Activated CD8-positive, alpha-beta T cell treated with anti-CD3 and anti-CD28 coated beads for 36 hours (primary cell): ENCODE measurements around the gene EHD1. TPM values are rescaled to one million over a fixed set of nuclear protein-coding genes. Genes with fewer than 3 reads are reported as not detected.

Experiments used
- ATAC-seq: fragments of 200-7000 bp; cut with Tn5 transposase; one replicate; pipeline ENCODE4 v1.10.0; 2021; ENCODE audit warnings: mild to moderate bottlenecking, moderate library complexity
- CTCF ChIA-PET: fragments of 350-600 bp; sonication (Branson Sonifier 250); formaldehyde crosslinking; loops from one replicate; lab custom pipeline; 2021; ENCODE audit warnings: antibody characterized with exemption; lab: Charles Lee
- POLR2A ChIA-PET: fragments of 350-600 bp; sonication (Branson Sonifier 250); formaldehyde crosslinking; loops from one replicate; lab custom pipeline; 2021; ENCODE audit warnings: antibody characterized with exemption; lab: Charles Lee
- DNase-seq: peaks from one replicate; pipeline ENCODE4 v3.0.0-alpha.2; 2020
- H3K27ac Mint-ChIP-seq: one replicate; pipeline ENCODE4 v1.8.0; 2021; ENCODE audit warnings: mild to moderate bottlenecking, mixed read lengths
- H3K27me3 Mint-ChIP-seq: one replicate; pipeline ENCODE4 v1.8.0; 2021; ENCODE audit warnings: mixed read lengths
- H3K36me3 Mint-ChIP-seq: one replicate; pipeline ENCODE4 v1.8.0; 2021; ENCODE audit warnings: low read depth, mixed read lengths
- H3K4me1 Mint-ChIP-seq: one replicate; pipeline ENCODE4 v1.8.0; 2021; ENCODE audit warnings: low read depth, mixed read lengths
- H3K4me3 Mint-ChIP-seq: one replicate; pipeline ENCODE4 v1.8.0; 2021; ENCODE audit warnings: mild to moderate bottlenecking, moderate library complexity, mixed read lengths
- H3K9me3 Mint-ChIP-seq: one replicate; pipeline ENCODE4 v1.8.0; 2021; ENCODE audit warnings: mixed read lengths
- CTCF ChIP-seq: fragments of 200-600 bp; IDR thresholded peaks from one replicate; pipeline ENCODE4 v1.8.0; 2022; ENCODE audit warnings: antibody characterized with exemption, mild to moderate bottlenecking
- intact Hi-C: fragments of 100-400 bp; cut with micrococcal nuclease; formaldehyde crosslinking; loops from one replicate; pipeline ENCODE4 v1.10.0; 2022
- total RNA-seq, 2 experiments: library from RNA; stranded (reverse); gene quantifications; one replicate each; pipeline ENCODE4 v1.2.3, GENCODE V29; 2021

The EHD1 gene
- total RNA-seq, 2 experiments from 2014 or later = 60.3 to 65.1 TPM

- Mint-ChIP-seq H3K4me1 (peaks cover 13% of the 10 kb centered on the region), H3K4me3 (no peak overlapping the region), H3K9me3 (no peaks in the 10 kb centered on the region), H3K27ac (no peak overlapping the region), H3K27me3 (no peaks in the 10 kb centered on the region), H3K36me3 (peaks cover 4% of the 10 kb centered on the region)
- intact Hi-C loops = no loop called here
- ChIA-PET CTCF (interaction anchor here (0.8 to 1.7 kb wide), 3 partner anchors 17 to 65 kb away, joined by 3 to 5 read pairs (median 4); no protein-coding TSS in a partner anchor), POLR2A (interaction anchor here (1.1 kb wide), 1 partner anchor 12 kb away, joined by 3 read pairs; no protein-coding TSS in a partner anchor)
- ATAC-seq (no peak), DNase-seq (no peak)
- TF ChIP-seq CTCF = no peak
These were observed 33.3 kb upstream of the EHD1 start for GRCh38 chr11:64911689-64912088.

DNA sequence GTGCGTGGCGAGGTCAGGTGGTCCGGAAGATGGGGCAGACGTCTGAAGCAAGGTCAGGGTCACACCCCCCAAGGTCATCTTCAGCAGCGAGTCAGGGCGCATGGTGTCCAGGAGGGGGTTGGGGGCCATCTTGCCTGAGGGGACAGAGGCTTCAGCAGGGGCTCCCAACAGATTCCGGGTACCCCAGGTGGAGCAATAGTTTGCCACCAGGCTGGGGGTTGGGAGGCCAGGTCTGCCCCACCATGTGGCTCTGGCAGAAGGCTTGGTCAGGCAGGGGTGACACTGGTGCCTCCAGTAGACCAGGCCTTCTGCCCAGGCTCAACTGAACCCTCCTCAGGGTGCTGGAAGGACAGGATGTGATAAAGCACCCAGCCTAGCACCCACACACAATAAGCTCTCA, 32.7 kb upstream of the EHD1 start:
- H3K36me3 Mint-ChIP-seq = peaks cover 5% of the 10 kb centered on the region
- no peak for ATAC-seq
- H3K4me3 Mint-ChIP-seq = no peak overlapping the region
- no peak for TF ChIP-seq CTCF
- H3K4me1 Mint-ChIP-seq = peaks cover 10% of the 10 kb centered on the region
- no peaks in the 10 kb centered on the region for H3K27me3 Mint-ChIP-seq
- ChIA-PET CTCF (interaction anchor here (1.7 kb wide), 1 partner anchor 16 kb away, joined by 5 read pairs; no protein-coding TSS in a partner anchor), POLR2A (interaction anchor here (1.1 kb wide), 1 partner anchor 11 kb away, joined by 3 read pairs; no protein-coding TSS in a partner anchor)
- intact Hi-C loops = no loop called here
- no peak for DNase-seq
- no peaks in the 10 kb centered on the region for H3K9me3 Mint-ChIP-seq
- H3K27ac Mint-ChIP-seq = no peak overlapping the region

- TF ChIP-seq CTCF = no peak
- peaks cover 5% of the 10 kb centered on the region for H3K36me3 Mint-ChIP-seq
- no peak for DNase-seq
- no peaks in the 10 kb centered on the region for H3K27me3 Mint-ChIP-seq
- no peak for ATAC-seq
- ChIA-PET POLR2A (interaction anchor here (1.1 kb wide), 1 partner anchor 11 kb away, joined by 3 read pairs; no protein-coding TSS in a partner anchor), CTCF (no interaction called here)
- no peak overlapping the region for H3K27ac Mint-ChIP-seq
- H3K4me1 Mint-ChIP-seq = peaks cover 5% of the 10 kb centered on the region
- no peaks in the 10 kb centered on the region for H3K9me3 Mint-ChIP-seq
- H3K4me3 Mint-ChIP-seq = no peak overlapping the region
- intact Hi-C loops = no loop called here
These were observed 32.2 kb upstream of the EHD1 start for GRCh38 chr11:64910451-64911093.

GRCh38 chr11:64909653-64910343, 31.4 kb upstream of the EHD1 start:
- Mint-ChIP-seq H3K4me3 (no peak overlapping the region), H3K27ac (no peak overlapping the region), H3K27me3 (no peaks in the 10 kb centered on the region), H3K36me3 (peaks cover 5% of the 10 kb centered on the region), H3K9me3 (no peaks in the 10 kb centered on the region), H3K4me1 (peaks cover 3% of the 10 kb centered on the region)
- TF ChIP-seq CTCF = no peak
- CTCF ChIA-PET = interaction anchor here (0.7 kb wide), 1 partner anchor 15 kb away, joined by 3 read pairs; no protein-coding TSS in a partner anchor
- no peak for DNase-seq
- ATAC-seq = no peak
- intact Hi-C loops = no loop called here
- POLR2A ChIA-PET = interaction anchor here (1.0 kb wide), 1 partner anchor 134 kb away, joined by 3 read pairs; no protein-coding TSS in a partner anchor

- ChIA-PET POLR2A (no interaction called here), CTCF (no interaction called here)
- no peaks in the 10 kb centered on the region for H3K9me3 Mint-ChIP-seq
- H3K4me1 Mint-ChIP-seq = no peaks in the 10 kb centered on the region
- no peak for TF ChIP-seq CTCF
- intact Hi-C loops = no loop called here
- H3K27me3 Mint-ChIP-seq = no peaks in the 10 kb centered on the region
- ATAC-seq = no peak
- peaks cover 5% of the 10 kb centered on the region for H3K36me3 Mint-ChIP-seq
- no peak overlapping the region for H3K27ac Mint-ChIP-seq
- DNase-seq = no peak
- H3K4me3 Mint-ChIP-seq = no peak overlapping the region
These were observed 30.3 kb upstream of the EHD1 start for GRCh38 chr11:64908766-64909165.
